HG02885 (cell line): Measurements from ENCODE around the gene SMAD9.

ENCODE experiments used
- ATAC-seq: cut with Tn5 transposase; IDR thresholded peaks from one replicate; pipeline ENCODE4 v1.9.1; 2021; ENCODE audit warnings: mild to moderate bottlenecking; ENCODE audit not compliant: unreplicated experiment, poor library complexity

The SMAD9 gene

DNA sequence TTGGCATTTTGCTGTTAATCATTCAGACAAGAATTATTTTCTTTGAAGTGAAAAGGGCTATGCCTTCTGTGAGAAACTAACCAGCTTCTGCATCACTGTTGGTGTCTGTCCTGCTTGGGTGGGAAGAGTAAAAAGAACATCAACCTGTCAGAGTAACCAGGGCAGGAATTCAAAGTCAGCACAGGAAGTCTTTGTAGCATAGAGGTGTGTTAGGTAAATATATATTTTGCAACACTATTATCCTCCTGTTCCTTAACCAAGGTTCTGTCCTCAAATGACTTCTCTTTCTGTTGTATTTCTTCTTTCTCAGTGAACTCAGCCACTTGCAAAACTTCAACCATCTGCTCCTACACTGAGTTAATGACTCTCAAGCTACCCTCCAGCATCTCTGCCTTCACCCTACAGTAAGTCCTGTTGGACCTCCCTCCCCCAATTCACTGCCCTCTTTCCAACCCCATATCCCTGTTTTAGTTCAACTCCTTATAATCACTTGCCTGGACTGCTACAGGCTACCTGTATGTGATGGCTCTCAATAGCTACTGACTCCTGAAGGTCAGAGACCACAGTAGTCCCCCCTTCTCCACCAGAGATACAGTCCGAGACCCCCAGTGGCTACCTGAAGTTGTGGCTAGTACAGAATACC lies 49.9 kb downstream of the SMAD9 start:
- no peak for ATAC-seq

- no peak for ATAC-seq
Observed at GRCh38 chr13:36866232-36866631, 53.8 kb downstream of the SMAD9 start.

DNA sequence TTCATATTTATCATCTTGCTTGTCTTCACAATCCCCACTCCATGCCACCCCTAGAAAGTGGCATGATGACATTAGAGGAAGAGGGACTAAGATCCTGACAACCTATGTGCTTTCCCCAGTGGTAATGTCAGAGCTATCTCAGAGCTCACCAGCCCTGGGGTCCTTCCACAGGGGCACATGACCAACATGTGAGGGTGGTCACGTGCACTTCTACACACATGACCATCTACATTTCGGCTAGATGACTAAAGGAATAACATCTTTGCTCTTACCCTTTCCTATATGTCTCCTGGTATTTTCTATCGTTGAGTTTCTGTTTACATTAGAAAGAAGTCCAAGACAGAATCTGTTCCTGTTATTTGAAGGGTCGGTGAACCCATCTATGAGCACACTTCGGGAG lies 54.8 kb downstream of the SMAD9 start:
- no peak for ATAC-seq

GRCh38 chr13:36862722-36863121 lies 57.3 kb downstream of the SMAD9 start:
- ATAC-seq: no peak

DNA sequence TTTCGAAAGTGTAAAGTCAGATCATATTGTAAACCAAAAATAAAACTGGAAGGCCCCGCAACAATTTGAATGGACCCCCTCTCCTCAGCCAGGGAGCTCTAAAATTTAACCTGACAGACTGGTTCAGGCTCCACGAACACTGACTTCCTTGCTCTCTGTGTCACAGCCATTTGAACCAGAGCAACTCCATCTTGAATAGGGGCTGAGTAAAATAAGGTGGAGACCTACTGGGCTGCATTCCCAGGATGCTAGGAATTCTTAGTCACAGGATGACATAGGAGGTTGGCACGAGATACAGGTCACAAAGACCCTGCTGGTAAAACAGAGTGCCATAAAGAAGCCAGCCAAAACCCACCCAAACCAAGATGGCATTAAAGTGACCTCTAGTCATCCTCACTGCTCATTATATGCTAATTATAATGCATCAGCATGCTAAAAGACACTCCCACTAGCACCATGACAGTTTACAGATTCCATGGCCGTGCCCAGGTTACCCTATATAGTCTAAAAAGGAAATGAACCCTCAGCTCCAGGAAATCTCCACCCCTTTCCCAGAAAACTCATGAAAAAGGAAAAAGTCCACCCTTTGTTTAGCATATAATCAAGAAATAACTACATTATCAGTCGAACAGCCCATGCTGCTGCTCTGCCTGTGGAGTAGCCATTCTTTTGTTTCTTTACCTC lies 57.9 kb downstream of the SMAD9 start:
- no peak for ATAC-seq

- ATAC-seq: no peak
Observed at GRCh38 chr13:36859259-36859658, 60.8 kb downstream of the SMAD9 start.

DNA sequence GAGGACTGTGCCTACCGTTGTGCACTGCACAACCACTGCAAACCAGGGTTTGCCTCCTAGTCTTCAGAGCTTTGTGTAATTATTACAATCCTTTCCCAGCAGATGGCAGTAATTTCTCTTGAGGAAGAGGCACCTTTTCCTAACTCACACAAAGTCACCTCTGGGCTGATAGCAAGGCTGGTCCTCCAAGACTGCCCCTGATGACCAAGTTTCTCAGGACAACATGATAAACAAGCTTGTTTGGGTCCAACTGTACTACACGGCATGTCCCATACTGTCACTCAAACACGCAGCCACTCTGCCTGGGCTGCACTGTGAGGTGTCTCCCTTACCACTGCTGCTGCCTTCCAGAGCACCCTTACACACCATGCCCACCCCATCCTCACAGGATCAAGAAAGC lies 61.7 kb downstream of the SMAD9 start:
- peak; percentile 85 for ATAC-seq

GRCh38 chr13:36857253-36857652 lies 62.8 kb downstream of the SMAD9 start:
- ATAC-seq: no peak

DNA sequence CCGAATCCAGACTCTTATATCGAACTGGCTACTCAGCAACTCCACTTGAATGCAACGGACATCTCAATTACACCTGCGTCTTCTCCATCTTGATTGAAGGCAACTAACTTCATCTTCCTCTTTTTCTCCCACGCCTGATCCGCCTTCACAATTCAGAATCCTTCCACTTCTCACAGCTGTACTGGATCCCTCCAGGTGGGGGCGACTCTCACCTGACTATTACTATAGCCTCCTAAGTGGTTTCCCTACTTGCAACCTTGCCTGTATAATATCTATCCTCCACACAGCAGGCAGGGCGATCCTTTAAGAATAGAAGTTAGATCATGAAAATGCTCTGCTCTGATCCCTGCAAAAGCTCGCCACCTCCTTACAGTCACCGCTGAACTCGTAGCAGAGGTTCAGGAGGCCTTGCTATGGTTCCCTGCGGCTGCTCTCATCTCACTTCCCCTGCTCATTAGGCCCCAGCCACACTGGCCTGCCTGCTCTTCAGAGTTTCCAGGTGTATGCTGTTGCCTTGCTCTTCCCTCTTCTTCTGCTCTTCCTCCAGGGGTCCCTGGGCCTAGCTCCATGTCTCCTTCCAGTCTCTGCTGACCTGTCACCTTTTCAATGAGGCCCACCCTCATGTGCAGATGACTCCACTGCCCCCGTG lies 69.1 kb downstream of the SMAD9 start:
- peak; percentile 44 for ATAC-seq

- peak; percentile 63 for ATAC-seq
Observed at GRCh38 chr13:36848199-36848982, 71.6 kb downstream of the SMAD9 start.

DNA sequence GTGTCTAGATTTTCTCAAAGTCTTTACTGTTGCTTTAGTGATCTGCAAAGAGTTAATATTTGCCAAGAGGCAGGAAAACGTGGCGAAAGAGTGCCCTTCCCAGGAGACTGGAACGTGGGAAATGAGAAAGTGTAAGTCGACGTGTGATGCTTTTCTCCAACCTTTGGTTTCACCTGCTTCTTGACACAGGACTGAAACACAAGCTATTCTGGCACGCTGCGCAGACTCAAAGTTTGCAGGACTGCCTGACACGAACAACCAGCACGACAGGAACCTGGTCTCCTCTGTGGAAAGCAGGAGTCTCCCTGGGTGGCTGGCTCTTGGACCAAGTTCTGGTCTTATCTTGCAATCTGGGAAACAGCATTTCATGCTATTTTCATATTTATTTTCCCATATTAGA lies 72.4 kb downstream of the SMAD9 start:
- no peak for ATAC-seq

DNA sequence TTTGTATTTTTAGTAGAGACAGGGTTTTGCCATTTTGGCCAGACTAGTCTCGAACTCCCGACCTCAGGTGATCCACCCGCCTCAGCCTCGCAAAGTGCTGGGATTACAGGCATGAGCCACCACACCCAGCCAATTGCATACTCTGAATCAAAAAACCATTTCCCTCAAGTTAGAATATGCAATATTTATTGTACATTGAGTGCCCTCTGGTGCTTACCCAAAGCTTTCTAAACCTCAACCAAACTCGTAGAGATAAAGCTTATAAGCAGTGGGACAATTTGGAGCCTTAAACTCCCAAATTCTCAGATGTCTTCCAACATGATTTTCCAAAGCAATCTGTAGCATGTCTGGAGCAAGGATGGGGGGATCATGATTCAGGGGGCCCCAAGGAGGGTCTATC lies 78.6 kb downstream of the SMAD9 start:
- no peak for ATAC-seq

DNA sequence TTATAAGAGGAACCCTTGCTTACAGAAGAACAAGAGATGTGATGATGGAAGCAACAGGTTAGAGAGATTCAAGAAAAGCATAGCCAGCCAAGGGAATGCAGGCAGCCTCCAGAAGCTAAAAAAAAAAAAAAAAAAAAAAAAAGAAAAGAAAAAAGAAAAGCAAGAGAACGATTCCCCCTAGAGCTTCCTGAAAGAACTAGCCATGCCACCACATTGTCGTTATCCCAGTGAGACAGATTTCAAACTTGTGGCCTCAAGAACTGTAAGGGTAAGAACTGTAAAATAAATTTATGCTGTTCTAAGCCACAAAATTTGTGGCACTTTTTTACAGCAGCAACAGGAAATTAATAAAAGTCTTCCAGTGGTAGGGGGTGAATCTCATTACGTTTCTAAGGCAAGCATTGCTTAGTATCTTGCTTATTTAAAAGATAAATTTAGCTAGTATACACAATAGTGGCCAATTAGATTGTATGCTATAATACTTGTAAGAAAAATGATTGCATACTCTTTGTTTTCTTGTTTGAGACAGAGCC lies 79.3 kb downstream of the SMAD9 start:
- no peak for ATAC-seq

- no peak for ATAC-seq
Observed at GRCh38 chr13:36839981-36840380, 80.1 kb downstream of the SMAD9 start.

- no peak for ATAC-seq
Observed at GRCh38 chr13:36839281-36839680, 80.8 kb downstream of the SMAD9 start.

DNA sequence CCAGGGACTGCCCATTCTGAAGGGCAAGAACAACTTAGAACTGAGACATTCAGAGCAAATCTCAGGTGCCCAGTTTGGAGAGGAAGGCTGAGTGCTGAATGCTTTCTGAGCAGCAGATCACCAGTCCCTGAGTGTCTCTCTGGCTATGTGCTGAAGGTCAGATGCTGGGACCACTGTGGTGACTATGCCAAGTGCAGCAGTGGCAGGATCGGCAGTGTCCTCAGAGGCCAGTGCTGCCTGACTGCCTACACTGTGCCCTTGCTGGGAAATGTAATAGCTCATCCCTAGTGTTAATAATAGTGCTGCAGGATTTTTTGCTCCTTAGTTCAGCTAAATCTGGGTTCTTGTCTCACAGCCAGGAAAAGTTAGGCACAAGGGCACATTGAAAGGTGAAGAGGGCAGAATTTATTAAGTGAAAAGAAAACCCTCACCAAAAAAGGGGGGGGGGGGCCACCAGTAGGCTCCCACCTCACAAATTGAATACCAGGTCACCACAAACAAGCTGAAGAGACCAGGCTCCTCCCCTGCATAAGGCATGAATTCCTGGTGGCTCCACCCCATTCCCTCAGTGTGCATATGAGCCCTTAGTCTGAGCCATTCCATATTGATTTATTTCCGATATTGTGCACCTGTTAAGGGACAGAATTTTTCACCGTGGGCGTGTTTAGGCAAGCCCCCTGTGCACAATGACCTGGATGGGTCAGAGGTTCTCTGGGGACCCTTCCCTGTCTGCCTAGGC lies 82.5 kb downstream of the SMAD9 start:
- no peak for ATAC-seq

- no peak for ATAC-seq
Observed at GRCh38 chr13:36834299-36834698, 85.7 kb downstream of the SMAD9 start.

DNA sequence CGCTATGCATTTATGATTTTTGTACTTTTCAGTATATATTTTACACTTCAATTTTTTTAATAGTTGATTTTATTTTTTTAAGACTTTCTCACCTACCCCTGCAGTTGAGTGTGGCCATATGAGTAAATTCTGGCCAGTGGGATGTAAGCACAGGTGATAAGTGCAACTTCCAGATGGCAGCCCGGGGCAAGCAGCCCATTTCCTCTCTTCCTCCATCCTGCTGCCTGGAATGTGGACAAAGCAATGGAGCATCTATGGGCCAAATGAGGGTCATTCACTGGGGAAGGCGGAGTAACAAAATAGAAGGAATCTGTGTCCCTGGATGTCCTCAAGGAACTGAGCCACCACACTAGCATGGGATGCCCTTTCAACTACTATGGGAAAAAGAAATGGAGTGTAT lies 88.7 kb downstream of the SMAD9 start:
- no peak for ATAC-seq

DNA sequence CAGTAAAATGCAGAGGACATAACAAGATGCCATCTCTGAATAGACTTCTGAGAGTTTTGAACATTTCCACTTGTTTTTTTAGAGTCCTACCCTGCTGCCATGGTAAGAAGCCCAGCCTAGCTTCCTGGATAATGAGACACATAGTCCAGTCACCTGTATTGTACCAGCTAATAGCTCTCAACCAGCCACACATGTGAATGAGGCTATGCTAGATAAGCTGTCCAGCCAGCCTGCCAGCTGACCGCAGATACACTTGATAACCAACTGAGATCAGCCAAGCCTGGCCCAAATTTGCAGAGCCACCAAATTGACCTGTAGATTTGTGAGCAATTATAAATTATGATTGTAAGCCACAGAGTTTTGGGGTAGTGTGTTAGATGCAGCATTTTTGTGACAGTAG lies 90.3 kb downstream of the SMAD9 start:
- no peak for ATAC-seq

DNA sequence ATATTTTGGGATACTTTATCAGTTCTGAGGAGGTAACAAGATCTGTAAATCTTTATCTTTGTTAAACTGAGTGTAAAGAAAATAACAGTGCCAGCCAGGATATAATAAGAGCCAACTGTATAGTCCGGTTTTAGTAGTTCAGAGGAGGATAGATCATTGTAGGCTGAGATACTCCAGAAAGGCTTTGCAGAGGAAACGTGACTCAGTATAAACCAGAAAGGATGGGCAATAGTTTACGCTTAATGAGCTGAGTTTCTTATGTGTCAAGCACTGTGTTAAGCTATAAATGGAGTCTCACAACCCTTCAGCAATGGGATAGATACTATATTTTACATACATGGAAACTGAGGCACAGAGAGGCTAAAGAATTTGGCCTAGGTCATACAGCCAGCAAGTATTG lies 97.3 kb downstream of the SMAD9 start:
- ATAC-seq: no peak
